SIG-M5 treated with dmso at 0.1 percent for 504 hours (cell line): ENCODE results near the gene KCNH2.
"Not testable (repeated sequence)": the region's sequence is repeated elsewhere in the genome, so short reads cannot be mapped to it uniquely, and the experiment has no call there.

Experiments
- DNase-seq: peaks from one replicate; lab custom pipeline; 2025; ENCODE audit not compliant: unreplicated experiment; lab: John Stamatoyannopoulos, UW

The KCNH2 gene

GRCh38 chr7:151012031-151012692 lies 34.0 kb upstream of the KCNH2 start:
- DNase-seq = no peak

- not testable (repeated sequence) for DNase-seq
These were observed 33.5 kb upstream of the KCNH2 start for GRCh38 chr7:151011616-151012015.

- no peak for DNase-seq
These were observed 32.9 kb upstream of the KCNH2 start for GRCh38 chr7:151011097-151011409.

- DNase-seq = no peak
These were observed 32.4 kb upstream of the KCNH2 start for GRCh38 chr7:151010307-151011096.

- DNase-seq = no peak
These were observed 31.9 kb upstream of the KCNH2 start for GRCh38 chr7:151010037-151010306.

- no peak for DNase-seq
These were observed 31.4 kb upstream of the KCNH2 start for GRCh38 chr7:151009327-151010036.

GRCh38 chr7:151008511-151009323 lies 30.6 kb upstream of the KCNH2 start:
- no peak for DNase-seq

GRCh38 chr7:151008143-151008510 lies 30.0 kb upstream of the KCNH2 start:
- no peak for DNase-seq

GRCh38 chr7:151007469-151007898 lies 29.4 kb upstream of the KCNH2 start:
- no peak for DNase-seq

GRCh38 chr7:151006590-151007300 lies 28.6 kb upstream of the KCNH2 start:
- DNase-seq = no peak

- no peak for DNase-seq
These were observed 27.4 kb upstream of the KCNH2 start for GRCh38 chr7:151005566-151005965.

GRCh38 chr7:151003572-151003971 lies 25.5 kb upstream of the KCNH2 start:
- DNase-seq = no peak

GRCh38 chr7:151001546-151001945 lies 23.4 kb upstream of the KCNH2 start:
- DNase-seq = no peak

GRCh38 chr7:151000897-151001495 lies 22.9 kb upstream of the KCNH2 start:
- DNase-seq = no peak

GRCh38 chr7:150999497-151000230 lies 21.5 kb upstream of the KCNH2 start:
- no peak for DNase-seq

- no peak for DNase-seq
These were observed 20.9 kb upstream of the KCNH2 start for GRCh38 chr7:150999001-150999400.

- DNase-seq = no peak
These were observed 20.2 kb upstream of the KCNH2 start for GRCh38 chr7:150998341-150998740.

- DNase-seq = no peak
These were observed 19.7 kb upstream of the KCNH2 start for GRCh38 chr7:150997817-150998216.

- no peak for DNase-seq
These were observed 19.0 kb upstream of the KCNH2 start for GRCh38 chr7:150997075-150997511.
